ENCODE results near the gene KCNK7. TPM values are rescaled to one million over a fixed set of nuclear protein-coding genes. Genes with fewer than 3 reads are reported as not detected.

KCNK7 gene
- total RNA-seq, 1 donor from 2014 or later, result 0.58 TPM

GRCh38 chr11:65589444-65590239 lies 6.0 kb downstream of the KCNK7 start:
- no peak for DNase-seq (ENCODE audit: extremely low read depth, low read depth, low spot score)

GRCh38 chr11:65588199-65589054 lies 7.2 kb downstream of the KCNK7 start:
- no peak for DNase-seq (ENCODE audit: extremely low read depth, low read depth, low spot score)

GRCh38 chr11:65586676-65587075 lies 8.9 kb downstream of the KCNK7 start:
- DNase-seq (ENCODE audit: extremely low read depth, low read depth, low spot score), result no peak

DNA sequence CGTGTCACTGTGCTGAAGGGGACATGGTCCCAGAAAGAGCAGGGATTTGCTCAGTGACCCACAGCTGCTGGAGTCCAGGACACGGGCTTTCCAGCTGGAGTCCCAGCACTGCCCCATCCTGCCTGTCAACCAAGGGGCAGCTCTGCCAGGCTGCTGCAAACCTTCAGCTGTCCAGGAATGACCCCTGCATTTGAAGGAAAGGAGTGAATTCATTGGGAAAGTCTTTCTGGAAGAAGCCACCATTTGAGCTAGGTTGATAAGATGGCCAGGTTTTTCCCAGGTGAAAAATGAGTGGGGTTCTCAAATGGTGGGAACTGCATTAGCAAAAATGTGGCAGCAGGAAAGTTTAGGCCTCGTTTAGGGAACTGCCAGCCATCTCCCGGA lies 9.4 kb downstream of the KCNK7 start:
- no peak for DNase-seq (ENCODE audit: extremely low read depth, low read depth, low spot score)

DNA sequence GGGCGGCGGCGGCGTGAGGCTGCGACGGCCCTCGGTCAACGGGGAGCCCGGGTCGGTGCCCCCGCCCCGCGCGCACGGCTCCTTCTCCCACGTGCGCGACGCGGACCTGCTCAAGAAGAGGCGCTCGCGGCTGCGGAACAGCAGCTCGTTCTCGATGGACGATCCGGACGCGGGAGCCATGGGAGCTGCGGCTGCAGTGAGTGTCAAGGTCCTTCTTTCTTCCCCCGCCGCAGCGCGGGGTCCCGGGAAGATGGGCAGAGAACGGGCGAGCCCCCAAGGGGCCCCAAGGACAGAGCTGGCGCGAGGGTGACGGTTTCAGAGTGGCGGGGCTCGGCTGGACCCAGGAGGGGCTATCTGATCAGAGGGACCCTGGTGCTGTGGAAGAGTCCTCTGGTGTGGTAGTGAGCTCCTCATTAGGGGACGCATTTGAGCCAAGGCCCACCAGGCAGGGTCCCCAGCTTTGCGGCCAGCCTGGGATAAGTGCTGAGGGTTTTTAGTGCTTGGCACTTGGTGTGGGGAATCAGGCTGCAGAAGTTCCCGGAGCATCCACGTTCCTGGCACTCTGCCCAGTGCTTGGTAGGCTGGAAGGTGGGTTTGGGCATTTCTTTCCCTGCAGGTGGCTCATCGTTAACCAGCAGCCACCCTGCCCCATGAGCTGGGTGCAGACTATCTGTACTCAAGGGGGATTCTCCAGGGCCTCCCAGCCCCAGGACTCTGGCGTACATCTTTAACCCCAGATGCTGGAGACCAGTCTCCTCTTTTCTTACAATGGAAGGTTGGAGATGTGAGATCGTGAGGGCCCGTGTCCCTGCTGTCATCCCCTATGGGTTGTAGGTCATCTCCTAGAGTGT lies 10.0 kb downstream of the KCNK7 start:
- no peak for DNase-seq (ENCODE audit: extremely low read depth, low read depth, low spot score)

- no peak for DNase-seq (ENCODE audit: extremely low read depth, low read depth, low spot score)
Observed at GRCh38 chr11:65584723-65585171, 10.9 kb downstream of the KCNK7 start.

- DNase-seq (ENCODE audit: extremely low read depth, low read depth, low spot score), result no peak
Observed at GRCh38 chr11:65584106-65584505, 11.5 kb downstream of the KCNK7 start.

DNA sequence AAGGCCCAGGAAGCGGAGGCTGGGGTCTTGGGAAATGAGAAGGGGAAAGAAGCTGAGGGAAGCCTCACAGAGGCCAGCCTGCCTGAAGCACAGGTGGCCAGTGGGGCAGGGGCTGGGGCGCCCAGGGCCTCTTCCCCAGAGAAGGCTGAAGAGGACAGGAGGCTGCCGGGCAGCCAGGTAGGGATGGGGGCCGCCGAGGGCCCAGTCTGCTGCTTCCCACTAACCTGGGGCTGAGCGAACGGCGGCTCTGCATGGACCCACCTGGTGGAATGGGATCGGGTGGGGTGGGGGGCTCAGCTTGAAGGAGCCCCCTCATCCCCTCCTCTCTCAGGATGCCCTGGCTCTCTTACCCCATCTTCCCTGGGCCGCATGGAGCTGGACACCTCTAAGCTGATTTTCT lies 12.0 kb downstream of the KCNK7 start:
- DNase-seq (ENCODE audit: extremely low read depth, low read depth, low spot score), result no peak

GRCh38 chr11:65581928-65582327 lies 13.7 kb downstream of the KCNK7 start:
- DNase-seq (ENCODE audit: extremely low read depth, low read depth, low spot score), result no peak

DNA sequence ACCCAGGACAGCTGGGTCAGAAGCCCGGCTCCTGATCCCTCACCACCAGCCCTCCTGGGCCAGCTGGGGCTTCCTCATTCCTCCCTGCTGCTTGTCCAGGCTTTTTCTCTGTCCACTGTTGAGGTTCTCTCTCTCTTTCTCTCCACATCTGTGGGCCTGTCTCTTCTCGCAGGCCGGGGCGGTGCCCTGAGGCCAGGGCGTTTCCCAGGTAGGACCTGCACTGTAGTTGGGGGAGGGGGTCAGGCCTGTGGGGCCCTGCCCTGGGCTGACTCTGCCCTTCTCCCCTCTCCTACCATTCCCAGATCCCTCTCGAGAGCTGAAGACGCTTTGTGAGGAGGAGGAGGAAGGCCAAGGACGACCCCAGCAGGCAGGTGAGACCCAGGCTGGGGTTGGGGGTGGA lies 14.8 kb downstream of the KCNK7 start:
- no peak for DNase-seq (ENCODE audit: extremely low read depth, low read depth, low spot score)

DNA sequence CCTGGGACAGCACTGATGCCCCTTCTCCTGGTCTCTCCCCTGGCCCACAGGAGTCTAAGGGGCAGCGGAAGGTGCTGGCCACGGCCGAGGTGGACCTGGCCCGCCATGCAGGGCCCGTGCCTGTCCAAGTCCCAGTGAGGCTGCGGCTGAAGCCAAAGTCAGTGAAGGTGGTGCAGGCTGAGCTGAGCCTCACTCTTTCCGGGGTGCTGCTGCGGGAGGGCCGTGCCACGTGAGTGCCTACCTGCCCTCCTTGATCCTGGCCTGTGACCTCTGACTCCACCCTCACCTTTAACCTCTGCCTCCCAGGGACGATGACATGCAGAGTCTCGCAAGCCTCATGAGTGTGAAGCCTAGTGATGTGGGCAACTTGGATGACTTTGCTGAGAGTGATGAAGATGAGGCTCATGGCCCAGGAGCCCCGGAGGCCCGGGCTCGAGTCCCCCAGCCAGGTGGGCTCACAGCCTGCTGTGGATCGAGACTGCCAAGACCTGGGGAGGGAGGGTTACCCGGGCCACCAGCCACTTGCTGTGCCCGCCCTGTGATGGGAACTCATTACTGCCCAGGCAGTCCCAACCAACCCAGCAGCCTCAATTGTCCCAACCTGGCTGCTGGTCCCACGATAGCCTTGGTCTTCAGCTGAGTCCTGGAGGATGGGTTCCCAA lies 15.4 kb downstream of the KCNK7 start:
- DNase-seq (ENCODE audit: extremely low read depth, low read depth, low spot score), result no peak

- no peak for DNase-seq (ENCODE audit: extremely low read depth, low read depth, low spot score)
Observed at GRCh38 chr11:65579291-65579690, 16.3 kb downstream of the KCNK7 start.

GRCh38 chr11:65578667-65579066 lies 16.9 kb downstream of the KCNK7 start:
- DNase-seq (ENCODE audit: extremely low read depth, low read depth, low spot score), result no peak

GRCh38 chr11:65578134-65578533 lies 17.5 kb downstream of the KCNK7 start:
- DNase-seq (ENCODE audit: extremely low read depth, low read depth, low spot score), result no peak

GRCh38 chr11:65577756-65578109 lies 17.9 kb downstream of the KCNK7 start:
- no peak for DNase-seq (ENCODE audit: extremely low read depth, low read depth, low spot score)

- DNase-seq (ENCODE audit: extremely low read depth, low read depth, low spot score), result no peak
Observed at GRCh38 chr11:65576867-65577755, 18.5 kb downstream of the KCNK7 start.

GRCh38 chr11:65576232-65576866 lies 19.3 kb downstream of the KCNK7 start:
- no peak for DNase-seq (ENCODE audit: extremely low read depth, low read depth, low spot score)

DNA sequence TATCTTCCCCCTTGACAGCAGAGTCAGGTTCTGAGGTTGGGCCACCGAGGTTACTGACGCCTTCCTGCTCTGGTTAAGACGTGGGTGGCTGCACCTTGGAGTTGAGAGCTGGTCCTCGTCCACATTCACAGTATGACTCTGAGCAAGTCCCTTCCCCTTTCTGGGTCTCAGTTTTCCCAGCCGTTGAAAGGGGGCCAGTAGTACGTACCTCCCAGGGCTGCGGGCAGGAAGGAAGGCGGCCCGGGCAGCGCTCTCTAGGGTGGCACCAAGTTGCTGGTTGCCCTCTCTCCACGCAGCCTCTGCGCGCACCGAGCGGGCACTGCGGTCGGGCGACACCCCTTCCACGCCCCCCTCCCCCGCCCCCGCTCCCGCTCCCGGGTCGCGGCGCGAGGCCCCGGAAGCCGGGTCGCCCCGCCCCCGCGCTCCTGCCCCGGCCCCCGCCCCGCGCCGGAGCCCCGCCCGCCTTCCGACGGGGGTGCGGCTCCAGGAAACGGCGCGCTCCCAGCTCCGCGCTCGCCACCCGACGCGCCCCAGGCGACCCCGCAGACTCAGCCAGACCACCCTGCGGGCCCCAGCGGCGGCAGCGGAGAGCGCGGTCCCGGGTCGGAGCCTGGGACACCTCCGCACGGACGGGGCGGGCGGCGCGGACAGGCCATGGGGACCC lies 19.9 kb downstream of the KCNK7 start, which contains the start of gene EHBP1L1:
EHBP1L1 (plus strand) TSS at position 486 of the 664 bp plus-strand sequence. CDS start 250 bp downstream, outside the sequence.
- no peak for DNase-seq (ENCODE audit: extremely low read depth, low read depth, low spot score)
